GM12872 (cell line): ENCODE data around the gene C20orf144.

Source experiments
- TF ChIP-seq, protein P1 (sequence below): IDR thresholded peaks from 3 replicates; pipeline ENCODE4 v1.5.1; 2011; ENCODE audit warnings: low read depth, mild to moderate bottlenecking, low read length, moderate library complexity; ENCODE audit not compliant: insufficient read depth

Gene C20orf144

DNA sequence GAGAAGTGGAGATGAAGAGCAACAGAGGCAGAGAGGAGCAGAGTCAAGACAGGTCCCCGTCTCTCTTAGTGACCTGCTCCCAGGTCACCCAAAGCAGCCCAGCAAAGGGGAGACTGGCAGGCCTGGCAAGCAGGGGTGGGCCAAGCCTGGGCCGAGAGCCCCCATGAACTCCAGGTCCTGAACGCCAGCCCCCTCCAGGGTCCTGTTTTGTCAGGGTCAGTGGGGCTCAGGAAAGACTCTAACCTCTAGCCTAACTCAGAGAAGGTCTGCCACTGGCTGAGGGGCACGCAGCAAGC lies 10.9 kb downstream of the C20orf144 start:
- TF ChIP-seq, protein P1, sequence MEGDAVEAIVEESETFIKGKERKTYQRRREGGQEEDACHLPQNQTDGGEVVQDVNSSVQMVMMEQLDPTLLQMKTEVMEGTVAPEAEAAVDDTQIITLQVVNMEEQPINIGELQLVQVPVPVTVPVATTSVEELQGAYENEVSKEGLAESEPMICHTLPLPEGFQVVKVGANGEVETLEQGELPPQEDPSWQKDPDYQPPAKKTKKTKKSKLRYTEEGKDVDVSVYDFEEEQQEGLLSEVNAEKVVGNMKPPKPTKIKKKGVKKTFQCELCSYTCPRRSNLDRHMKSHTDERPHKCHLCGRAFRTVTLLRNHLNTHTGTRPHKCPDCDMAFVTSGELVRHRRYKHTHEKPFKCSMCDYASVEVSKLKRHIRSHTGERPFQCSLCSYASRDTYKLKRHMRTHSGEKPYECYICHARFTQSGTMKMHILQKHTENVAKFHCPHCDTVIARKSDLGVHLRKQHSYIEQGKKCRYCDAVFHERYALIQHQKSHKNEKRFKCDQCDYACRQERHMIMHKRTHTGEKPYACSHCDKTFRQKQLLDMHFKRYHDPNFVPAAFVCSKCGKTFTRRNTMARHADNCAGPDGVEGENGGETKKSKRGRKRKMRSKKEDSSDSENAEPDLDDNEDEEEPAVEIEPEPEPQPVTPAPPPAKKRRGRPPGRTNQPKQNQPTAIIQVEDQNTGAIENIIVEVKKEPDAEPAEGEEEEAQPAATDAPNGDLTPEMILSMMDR = no peak

DNA sequence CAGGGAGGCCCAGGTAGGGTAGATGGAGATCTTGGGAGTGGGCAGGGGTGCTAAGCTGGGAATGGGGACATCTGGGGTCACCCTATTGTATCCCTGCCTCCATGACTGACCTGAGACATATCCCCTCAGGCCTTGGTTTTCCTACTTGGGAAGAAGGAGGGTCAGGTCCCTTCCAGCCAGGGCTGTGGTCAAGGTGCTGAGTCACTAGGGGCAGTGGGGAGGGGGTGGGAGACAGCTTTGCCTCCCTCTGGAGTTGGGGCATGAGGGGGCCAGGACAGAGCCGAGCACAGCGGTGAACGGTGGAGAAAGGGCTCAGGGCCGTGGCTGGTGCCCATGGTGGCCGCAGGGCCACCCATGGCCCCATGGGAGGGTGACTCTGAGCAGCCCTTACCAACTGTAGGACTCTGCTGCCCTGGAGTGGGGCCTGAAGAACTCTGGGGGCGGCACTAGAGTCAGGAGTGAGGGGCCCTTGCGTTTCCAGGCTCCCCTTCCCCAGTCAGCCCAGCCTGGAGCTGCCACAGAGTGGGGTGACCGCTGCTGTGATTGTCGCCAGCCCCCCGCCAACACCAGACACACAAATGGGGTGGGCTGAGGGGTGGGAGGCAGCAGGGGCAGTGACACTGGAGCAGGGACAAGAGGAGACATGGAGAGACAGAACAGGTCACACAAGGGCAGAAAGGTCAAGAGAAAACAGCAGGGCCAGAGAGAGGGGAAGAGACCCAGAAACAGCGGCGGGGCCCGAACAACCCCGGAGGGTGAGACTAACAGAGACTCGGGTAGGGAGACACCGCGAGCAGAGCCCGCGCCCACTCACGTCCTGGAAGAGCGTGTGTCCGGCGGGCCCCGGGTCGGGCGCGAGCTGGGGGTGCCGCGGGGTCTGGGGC lies 11.5 kb downstream of the C20orf144 start:
- TF ChIP-seq, protein P1 = no peak

DNA sequence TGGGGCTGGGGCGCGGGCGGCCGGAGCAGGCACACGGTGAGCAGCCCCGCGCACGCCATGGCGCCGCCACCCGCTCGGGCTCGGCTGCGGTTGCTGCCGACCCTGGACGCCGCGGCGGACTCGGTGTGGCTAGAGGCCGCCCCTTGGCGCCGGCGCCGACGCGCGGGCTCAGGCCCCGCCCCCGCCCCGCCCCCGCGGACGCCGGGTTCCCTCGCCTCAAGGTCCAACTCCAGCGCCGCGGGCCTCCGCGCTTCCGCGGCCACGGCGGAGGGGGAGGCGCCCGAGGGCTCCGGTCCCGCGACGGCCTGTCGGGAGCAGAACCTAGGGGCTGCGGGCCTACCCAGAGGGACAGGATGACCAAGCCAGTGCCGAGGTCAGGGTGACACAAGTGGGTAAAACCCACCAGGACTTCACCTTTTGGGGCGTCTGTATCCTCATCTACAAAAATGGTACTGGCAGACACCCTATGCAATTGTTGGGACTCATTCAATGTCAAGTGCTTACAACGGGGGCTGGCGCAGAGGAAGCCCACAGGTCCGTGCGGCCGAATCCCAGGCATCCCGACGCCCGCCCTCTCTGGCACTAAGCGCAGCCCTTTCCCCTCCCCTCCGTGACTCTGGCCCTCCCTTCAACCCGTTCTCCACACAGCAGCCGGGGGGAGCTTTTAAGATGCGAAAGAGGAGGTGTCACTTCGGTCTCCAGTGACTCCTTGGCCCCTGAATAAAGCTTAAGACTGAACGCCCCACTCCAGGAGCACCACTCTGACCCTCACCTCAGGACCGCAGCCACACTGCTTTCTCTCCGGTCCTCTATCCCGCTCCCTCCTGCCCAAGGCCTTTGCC lies 12.4 kb downstream of the C20orf144 start, which contains the start of gene NECAB3:
NECAB3 (minus strand) TSS at position 135 of the 842 bp plus-strand sequence; CDS start at position 59, 76 bp downstream.
- TF ChIP-seq, protein P1 = no peak

DNA sequence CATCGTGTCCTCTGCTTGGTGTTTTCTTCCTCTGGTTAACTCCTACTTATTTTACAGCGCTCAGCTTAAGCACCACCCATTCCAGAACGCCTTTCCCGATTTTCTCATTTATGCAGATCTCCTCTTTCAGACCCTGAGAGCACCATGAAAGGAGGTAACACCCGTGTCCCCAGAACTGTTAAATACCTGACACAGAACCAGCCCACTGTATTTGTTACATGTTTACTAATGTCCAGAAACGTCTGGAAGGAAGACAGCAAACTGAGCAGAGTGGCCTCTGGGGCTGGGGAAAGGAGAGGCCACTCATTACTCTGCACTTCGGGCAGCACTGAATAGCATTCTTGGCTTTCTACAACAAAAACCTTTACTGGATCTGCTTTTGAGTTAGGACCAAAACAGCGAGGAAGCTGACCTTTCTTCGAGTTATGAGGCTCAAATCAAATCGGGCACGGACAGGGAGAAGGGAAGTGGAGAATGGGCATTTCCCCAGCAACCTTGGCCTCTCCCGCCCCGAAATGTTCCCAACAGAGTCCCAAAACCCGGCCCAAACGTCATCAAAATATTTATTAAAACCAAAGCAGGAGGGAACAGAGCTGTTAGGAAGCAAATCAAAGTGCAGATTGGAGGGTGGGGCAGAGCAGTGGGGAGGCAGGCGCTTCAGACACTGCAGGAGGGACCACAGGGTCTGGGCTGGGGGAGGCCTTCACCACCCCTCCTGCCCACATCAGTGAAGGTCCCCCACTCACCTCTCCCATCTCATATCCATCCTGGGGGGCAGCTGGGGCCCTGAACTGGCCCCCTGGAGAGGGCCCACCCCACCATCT lies 13.2 kb downstream of the C20orf144 start:
- TF ChIP-seq, protein P1 = no peak

DNA sequence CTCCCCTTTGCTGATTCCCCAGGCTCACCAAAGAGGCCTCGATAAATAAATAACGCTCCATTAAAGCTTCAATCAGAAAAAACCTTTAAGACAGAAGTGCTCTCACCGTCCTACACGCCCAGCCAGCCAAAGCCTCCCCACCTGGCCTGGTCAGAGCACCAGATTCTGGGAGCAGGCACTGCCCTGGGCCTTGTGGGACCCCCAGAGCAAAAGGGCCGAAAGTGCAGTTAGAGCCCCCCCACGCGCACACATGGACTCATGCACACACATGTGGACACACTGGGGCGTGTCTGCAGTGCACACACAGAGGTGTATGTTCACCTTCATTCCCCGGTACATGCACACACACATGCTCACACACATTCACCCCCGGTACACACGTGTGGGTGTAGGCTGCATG lies 14.0 kb downstream of the C20orf144 start:
- TF ChIP-seq, protein P1 = no peak

DNA sequence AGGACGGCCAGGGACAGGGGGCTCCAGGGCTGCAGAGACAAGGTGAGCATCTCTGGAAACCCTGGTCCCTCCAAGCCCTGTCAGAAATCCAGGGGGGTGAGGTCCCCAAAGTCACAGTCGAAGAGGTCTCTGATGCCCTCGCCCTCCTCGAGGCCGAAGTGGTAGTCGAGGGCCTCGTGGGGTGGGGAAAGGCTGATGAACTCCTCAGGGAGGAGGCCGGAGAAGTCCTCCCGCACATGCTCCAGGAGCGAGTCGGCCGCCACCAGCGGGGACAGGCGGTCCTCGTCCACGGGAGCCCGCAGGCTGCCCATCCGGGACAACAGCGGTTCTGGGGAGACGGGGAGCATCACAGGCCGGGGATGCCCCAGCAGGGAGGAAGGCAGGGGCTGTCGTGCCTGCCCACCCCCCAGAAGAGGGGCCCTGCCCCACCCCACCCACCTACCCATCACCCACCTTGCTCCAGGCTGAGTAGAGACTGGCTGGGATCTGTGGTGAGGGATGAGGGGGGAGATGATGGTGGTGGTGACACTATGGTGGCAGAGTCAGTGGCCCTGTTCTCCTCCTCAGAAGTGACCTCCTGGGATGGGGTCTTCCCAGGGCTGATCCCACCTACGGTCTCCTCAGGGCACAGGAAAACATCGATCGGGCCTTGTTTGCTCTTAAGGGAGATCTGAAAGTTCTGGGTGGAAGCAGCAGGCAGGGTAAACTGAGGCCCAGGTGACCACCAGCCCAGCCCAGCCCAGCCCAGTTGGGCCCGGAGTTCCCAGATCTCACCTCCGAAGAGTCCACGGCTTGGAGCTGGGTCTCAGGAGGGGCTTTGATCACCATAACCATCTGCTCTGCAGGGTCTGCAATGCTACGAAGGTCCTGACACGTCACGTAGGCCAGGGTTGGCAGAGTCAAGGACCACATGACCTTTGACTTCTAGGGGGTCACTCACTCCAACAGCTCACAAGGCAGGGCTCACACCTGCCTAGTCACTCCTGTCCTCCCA lies 14.8 kb downstream of the C20orf144 start:
- TF ChIP-seq, protein P1 = no peak
